GM19395 (cell line): Measurements from ENCODE around the gene FBLN1.
"Not testable (repeated sequence)": the region's sequence is repeated elsewhere in the genome, so short reads cannot be mapped to it uniquely, and the experiment has no call there.

Experiments used
- ATAC-seq: cut with Tn5 transposase; IDR thresholded peaks from one replicate; pipeline ENCODE4 v1.9.1; 2021; ENCODE audit warnings: mild to moderate bottlenecking, moderate library complexity; ENCODE audit not compliant: unreplicated experiment

FBLN1 gene

DNA sequence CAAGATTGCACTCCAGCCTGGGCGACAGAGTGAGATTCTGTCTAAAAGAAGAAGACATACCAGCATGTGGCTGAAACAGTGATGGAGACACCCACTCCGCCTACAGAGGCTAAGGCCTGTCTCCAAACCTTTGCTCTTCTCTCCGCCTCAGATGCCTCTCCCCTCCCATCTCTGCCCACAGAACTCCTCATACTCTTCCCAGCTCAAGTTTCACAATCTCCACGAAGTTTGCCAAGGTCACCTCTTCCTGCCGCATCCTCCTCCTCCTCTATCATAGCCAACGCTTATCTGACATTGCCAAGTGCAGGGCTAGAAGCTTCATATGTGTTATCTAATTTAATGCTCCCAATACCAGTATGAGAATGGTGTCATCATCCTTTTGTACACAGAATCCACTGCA lies 25.9 kb upstream of the FBLN1 start:
- no peak for ATAC-seq

DNA sequence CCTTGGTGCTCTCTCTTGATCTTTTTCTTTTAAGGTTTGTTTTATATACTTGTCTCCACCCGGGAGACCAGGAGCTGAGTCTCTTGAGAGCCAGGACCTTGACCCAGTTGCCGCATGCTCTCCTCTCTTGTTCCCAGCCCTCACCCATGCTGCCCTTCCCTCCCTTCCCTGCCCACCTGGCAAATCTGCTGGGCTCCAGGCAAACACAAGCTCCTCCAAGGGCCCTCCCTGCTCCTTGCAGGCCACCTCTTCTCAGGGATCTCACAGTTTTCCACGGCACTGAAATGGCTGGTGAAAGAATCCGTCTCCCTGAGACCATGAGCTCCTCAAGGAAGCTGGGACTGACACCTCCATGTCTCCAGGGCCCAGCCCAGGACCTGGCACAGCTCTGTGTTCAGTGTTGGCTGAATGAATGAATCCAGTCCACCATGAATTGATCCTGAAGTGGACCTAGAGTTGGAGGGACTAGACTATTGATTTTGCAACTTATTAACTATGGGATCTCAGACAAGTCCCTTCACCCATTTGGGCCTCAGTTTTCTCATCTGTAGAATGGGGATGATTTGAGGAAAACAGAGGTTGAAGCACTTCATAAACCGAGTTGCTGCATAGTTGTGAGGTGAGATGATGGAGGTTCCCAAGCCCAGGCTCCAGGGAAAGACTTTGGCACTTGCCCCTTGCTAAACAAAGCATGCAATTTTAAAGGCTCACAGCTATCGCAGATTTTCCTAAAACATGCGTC lies 25.1 kb upstream of the FBLN1 start:
- no peak for ATAC-seq

DNA sequence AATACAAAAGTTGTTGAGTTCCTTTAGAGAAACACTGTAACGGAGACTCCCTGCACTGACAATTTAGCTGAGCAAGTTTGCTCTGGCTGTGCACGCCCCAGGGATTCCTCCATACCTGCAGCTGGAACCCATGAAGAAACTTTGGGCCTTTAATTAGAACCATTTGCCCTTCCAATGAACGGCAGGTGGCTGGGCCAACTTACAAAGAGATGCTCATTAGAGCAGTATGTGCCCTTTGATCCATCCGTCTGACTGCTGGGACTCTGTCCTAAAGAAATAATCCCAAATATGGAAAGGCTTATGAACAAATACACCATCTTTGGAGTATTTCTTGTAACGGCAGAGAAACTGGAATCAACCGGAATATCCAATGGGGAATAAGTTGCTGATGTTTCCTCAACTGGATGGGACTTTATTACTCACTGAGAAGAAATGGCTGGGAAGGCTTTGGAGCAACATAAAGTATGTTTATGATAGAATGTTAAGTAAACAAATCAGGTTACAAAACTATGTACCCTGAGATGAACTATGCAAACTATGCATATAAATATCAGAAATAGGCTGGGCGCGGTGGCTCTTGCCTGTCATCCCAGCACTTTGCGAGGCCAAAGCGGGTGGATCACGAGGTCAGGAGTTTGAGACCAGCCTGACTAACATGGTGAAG lies 24.4 kb upstream of the FBLN1 start:
- no peak for ATAC-seq

DNA sequence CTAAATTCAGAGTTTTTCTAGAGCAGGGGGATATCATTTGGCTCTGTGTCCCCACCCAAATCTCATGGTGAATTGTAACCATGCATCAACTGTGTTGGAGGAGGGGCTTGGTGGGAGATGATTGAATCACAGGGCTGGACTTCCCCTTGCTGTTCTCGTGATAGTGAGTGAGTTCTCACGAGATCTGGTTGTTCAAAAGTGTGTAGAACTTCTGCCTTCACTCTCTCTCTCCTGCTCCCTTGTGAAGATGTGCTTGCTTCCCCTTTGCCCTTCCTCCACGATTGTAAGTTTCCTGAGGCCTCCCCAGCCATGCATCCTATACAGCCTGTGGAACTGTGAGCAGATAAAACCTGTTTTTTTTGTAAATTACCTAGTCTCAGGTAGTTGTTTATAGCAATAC lies 22.0 kb upstream of the FBLN1 start:
- no peak for ATAC-seq

DNA sequence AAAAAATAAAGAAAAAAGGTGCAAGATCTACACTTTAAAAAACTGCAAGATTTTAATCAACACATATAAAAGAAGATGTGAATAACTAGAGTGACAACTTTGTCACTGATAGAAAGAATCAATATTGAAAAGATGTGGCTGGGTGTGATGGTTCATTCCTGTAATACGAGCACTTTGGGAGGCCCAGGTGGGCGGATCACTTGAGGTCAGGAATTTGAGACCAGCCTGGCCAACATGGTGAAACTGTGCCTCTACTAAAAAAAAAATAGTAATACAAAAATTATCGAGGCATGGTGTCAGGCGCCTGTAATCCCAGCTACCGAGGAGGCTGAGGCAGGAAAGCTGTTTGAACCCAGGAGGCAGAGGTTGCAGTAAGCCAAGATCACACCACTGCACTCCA lies 21.0 kb upstream of the FBLN1 start:
- ATAC-seq = no peak

DNA sequence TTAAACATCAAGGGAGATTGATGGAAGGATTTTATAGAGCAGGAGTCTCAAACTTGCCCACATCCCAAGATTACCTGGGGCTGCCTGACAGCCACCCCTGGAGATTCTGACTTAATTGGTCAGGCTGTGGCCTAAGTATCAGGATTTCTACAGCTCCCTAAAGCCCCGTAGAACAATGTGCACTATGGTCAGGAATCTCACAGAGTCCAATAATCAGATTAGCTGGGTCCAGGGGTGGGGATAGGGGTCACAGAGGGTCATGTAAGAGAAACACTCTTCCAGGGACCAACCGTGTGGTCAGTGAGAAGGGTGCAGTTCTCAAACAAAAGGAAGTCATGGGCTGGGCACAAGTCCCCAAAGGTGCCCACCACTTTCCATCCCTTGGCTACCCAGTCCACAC lies 20.5 kb upstream of the FBLN1 start:
- ATAC-seq = no peak

DNA sequence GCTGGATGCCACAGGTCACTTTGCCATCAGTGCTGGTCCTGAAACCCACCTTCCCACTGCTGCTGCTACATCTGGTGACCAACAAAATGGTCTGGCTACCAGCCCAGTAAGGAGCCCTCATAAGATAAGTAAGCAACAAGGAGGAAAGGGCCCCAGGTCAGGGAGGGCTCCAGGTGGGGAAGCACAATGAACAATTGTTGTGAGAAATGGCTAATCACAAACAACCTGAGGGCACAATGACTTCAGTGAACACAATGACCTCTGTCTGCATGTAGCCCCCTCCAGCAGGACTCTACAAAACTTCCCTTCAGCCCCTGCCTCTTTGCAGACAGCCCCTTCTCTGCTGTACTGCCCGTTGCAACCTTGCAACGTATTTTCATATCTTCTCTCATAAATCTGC lies 19.4 kb upstream of the FBLN1 start:
- no peak for ATAC-seq

DNA sequence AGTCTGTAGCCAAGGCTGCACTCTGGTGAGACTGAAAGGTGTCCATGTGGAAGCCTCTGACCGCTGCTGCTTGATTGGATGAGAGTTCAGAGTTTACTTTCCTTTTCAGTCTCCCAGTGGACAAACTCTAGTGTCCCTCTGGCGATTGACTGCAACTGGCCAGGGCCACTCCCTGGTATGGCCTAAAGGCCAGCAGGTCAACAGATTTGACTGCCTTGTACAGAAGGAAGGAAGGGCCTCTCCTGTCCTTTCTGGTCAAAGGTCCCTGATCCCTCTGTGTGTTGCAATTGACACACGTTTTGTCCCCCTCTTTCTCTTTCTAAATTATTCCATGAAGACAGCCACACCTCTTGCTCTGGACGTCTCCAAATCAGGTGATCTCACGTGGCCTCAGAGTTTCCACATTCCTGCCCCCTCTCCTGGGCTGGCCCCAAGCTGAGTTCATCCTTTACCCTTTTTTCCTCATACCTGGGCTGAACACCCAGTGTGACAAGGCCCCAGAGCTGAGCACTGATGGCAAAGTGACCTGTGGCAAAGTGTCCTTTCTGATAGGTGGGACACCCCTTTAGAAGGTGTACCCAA lies 18.7 kb upstream of the FBLN1 start:
- ATAC-seq = no peak

DNA sequence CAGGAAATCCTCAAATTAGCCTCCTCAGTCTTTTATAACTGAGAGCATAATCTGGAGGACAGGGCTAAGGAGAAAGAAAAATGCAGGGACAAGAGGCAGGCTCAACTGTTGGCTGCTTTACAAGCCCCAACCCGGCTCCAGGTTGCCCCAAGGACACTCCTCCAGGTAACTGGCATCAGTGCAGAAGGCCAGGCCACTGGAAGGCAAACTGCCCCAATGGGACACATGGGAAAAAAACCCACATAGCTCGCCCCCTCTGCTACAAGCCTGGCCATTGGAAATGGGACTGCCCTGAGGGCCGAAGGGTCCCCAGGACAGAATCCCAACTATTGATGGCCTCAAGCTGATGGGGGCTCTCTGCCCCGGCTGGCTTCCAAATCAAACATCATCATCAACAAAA lies 17.9 kb upstream of the FBLN1 start:
- no peak for ATAC-seq

DNA sequence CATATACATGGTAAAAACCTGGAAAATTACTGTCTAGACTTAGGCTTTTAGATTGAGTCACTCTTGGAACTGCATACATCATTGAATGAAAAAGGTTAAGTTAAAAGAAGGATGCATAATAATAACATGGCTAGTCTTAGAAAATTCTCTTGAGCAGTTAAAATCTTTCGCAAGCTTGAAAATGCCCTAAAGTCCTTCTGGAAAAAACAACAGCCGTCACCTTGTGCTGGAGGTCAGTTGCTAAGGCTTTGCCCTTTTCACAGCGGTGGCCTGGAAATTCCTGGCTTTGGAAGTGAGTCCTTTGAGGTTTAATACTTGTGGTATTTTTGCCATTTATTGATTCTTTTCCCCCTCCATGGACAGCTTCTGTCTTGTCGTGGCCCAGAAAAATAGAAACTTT lies 17.4 kb upstream of the FBLN1 start:
- ATAC-seq = no peak

DNA sequence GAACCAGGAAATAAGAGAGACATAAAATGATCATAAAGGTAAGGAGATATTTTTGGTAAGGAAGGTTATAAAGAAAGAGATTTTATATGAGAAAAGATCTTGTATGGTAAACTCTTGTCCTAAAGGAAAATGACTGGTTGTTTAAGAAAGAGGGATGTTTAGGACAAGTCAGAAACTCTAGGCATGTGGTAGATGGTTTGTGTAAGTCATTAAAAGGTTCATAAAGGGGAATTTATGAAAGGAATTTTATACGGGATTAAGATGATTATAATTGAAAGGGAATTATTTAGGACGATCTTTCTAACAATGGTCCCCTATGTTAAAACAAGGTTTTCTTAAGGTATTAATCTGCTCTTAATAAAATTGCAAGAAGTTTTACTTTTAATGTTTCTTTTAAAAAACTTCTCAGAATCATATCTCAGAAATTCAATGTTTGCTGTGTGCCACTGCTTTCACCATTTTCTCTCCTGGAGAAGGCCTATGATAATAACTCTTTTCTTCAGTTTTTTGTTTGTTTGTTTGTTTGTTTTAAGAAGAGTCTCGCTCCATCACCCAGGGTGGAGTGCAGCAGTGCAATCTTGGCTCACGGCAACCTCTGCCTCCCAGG lies 13.8 kb upstream of the FBLN1 start:
- no peak for ATAC-seq

DNA sequence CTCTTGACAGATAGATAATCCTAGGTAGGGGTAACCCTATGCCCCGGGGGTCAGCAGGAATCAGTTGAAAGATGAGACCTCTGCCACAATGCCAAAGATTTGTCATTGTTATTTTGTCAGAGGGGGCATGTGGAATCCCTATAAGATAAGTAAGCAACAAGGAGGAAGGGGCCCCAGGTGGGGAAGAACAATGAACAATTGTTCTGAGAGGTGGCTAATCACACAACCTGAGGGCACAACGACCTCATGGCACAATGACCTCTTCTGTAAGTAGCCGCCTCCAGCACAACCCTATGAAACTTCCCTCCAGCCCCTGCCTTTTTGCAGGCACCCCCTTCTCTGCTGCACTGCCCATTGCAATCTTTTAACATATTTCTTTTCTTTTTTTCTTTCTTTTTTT lies 11.8 kb upstream of the FBLN1 start:
- ATAC-seq = no peak

DNA sequence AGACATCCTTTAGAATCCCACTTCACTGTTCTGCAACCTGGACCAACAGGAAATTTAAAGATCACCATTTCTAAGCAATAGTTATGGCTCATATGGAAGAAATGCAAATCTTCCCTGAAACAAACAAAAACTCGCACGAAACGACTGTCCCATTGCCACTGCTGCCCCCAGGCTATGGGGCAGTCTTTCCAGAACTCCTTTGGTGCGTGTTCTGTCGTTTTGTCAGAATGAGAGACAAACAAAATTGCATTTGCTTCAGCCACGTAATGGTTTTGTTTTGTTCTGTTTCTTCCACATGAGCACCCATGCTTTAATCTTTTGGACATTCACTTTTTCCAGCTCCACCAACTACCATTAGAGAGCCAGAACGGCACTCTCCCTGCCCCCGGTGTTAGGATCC lies 10.8 kb upstream of the FBLN1 start:
- ATAC-seq = no peak

DNA sequence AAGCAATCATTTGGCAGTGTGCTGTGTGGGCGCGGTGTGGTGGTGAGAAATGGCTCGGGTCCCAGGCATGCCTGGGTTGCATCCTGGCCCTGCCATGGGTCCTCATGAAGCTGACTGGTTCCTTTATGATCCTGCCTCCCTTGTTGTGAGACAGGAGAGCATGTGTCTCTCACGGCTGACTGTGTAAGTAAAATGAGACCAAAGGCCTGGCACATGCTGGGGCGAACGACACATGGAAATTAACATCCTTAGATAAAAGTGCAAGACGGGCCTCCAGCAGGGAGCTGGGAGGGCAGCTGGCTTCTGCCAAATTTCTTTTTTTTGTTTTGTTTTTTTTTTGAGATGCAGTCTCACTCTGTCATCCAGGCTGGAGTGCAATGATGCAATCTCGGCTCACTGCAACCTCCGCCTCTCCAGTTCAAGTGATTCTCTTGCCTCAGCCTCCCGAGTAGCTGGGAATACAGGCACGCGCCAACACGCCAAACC lies 9.4 kb upstream of the FBLN1 start:
- no peak for ATAC-seq

DNA sequence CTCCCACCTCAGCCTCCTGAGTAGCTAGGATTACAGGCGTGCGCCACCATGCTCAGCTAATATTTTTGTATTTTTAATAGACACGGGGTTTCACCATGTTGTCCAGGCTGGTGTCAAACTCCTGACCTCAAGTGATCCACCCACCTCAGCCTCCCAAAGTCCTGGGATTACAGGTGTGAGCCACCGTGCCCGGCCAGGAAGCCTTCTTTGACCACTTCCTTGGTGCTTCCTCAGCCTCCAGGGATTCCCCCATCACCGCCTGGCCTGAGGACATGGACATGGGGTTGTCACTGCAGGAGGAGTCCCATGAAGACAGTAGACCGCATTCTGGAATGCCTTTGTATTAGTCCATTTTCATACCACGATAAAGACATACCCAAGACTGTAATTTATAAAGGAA lies 8.4 kb upstream of the FBLN1 start:
- not testable (repeated sequence) for ATAC-seq

DNA sequence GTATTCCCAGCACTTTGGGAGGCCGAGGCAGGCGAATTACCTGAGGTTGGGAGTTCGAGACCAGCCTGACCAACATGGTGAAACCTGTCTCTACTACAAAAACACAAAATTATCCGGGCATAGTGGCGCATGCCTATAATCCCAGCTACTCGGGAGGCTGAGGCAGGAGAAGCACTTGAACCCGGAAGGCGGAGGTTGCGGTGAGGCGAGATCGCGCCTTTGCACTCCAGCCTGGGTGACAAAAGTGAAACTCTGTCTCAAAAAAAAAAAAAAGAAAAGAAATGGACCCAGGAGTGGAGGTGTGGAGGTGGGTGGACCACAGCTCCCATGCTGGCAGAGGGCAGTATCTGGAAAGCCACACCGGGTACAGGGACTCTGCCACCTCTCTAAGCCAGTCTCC lies 7.1 kb upstream of the FBLN1 start:
- not testable (repeated sequence) for ATAC-seq

DNA sequence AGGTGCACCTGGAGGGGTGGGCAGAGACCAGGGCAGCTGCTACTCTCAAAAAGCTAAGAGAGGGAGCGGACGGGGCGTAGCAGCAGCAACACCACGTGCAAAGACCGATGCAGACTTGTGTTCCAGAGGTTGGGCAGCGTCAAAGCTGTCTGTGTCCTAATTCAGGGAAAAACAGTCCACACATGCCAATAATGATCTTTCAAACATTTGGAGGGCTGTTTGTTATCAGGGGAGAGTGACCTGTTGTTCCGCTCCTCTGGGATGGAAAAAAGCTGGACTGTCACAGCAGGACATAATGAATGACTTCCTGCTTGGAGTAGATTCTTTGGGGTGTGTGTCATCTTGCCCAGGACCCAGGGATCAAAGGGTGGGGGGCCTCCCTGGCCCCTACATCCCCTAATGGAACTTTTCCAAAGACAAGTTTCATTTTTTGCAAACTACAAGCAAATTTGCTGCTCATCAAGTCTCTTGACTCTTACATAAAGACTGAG lies 6.2 kb upstream of the FBLN1 start:
- no peak for ATAC-seq

DNA sequence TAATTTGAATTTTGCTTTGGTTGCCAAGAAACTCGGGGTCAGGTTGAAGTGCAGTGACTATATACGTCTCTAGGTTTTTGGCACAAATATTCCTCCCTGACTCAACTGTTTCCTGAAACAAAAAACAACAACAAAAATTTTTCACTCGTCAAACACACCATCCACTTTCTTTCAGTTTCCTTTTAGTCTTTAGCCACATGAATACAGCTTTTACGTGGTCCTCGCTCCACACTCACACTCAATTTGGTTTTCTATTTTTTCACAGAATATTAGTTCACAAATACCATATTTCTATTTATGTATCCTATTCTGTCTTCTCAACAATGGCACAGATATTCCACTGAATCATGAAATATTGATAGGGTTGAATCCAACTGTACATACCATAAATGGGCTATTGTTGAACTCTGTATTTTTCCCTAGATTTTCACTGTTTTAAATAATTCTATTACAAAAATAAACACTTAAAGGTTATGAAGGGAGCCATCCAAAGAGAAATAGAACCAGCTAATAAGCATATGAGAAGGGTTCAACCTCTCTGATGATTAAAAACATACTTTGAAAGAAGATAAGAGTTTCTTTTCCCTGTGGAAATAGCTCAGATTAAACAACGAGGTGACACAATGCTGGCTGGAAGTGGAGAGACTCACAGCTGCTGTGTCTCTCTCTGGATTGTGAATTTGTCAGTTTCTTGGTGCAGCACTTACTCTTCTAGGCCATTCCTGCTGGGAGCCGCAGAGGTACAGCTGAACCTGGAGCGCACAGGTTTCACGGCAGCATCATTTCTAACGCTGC lies 5.1 kb upstream of the FBLN1 start:
- no peak for ATAC-seq

DNA sequence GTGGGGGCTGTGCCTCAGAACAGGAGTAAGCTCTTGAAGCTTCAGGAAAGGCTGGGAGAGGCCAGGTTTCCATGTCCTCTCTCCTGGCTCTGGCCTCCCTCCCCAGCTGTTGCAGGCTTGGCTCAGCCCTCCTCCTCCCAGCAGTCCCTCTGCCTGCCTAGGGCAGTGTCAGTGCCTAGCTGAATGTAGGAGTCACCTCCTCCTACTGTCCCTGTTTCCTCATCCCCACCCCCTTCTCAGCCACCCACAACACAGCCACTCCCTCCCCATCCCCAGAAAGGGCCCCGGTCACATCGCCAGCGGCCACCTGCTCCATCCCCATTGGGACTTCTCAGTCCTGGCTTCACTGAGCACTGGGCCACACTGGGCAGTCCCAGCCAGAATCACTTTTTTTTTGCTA lies 2.9 kb upstream of the FBLN1 start:
- no peak for ATAC-seq

DNA sequence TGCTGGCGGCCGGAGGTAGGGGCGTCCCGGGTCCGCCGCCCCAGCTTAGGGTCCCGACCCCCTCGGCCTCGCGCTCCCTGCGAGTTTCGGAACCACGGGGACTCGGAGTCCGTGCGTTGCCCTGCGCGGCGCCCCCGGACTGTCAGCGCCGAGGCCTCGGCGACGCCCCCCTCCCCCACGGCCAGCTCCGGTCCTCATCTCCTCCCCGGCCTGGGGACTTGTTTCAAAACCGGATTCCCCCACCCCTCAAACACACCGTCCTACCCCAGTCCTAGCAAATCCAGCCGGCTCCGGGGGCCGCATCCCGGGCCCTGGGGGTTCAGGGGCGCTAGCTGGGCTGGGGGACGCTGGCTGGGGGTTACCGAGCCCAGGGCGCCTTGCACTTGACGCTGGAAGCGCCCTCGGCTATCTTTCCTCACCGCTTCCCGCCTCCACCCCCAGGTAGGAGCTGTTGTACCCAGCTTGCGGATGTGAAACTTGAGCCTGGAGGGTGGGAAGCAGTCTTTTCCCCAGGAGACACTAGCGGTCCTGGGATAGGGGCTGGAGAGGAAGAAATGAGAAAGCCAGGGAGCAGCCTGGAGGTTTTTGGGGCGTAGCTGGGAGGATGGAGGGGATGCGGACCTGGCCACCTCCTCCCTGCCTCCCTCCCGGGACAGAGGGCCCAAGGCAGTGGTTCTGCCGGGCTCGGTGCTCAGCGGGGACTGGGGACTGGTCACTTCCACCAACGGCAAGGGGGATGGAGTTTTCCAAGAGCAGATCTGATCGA lies 550 bp downstream of the FBLN1 start:
- no peak for ATAC-seq
